Keratinocyte (primary cell): ENCODE measurements around the gene PMEPA1. TPM values are rescaled to one million over a fixed set of nuclear protein-coding genes. Genes with fewer than 3 reads are reported as not detected.

Experiments
- DNase-seq: peaks from one replicate; pipeline ENCODE4 v3.0.0-alpha.2; 2011; ENCODE audit warnings: low read depth, missing footprints, low spot score
- FAIRE-seq: peaks from 2 replicates; lab custom pipeline; 2011; peaks lifted over from hg19 to GRCh38; lab: Jason Lieb, UNC
- H2AFZ ChIP-seq: 2 replicates; pipeline ENCODE4 v1.6.0; 2012; ENCODE audit warnings: low read length, control low read depth, inconsistent platforms; ENCODE audit not compliant: control insufficient read depth
- H3K27ac ChIP-seq: 2 replicates; pipeline ENCODE4 v1.5.1; 2011; ENCODE audit warnings: low read length; ENCODE audit not compliant: control insufficient read depth, insufficient read depth
- H3K27me3 ChIP-seq: 3 replicates; pipeline ENCODE4 v1.6.0; 2011; ENCODE audit warnings: low read length; ENCODE audit not compliant: control insufficient read depth, insufficient read depth; ENCODE audit errors: extremely low read depth
- H3K36me3 ChIP-seq, 2 experiments: 2 replicates in 1 of 2; 3 replicates in 1 of 2; pipeline ENCODE4 v1.5.1; 2011; ENCODE audit warnings: low read length in 2 of 2, mild to moderate bottlenecking in 1 of 2; ENCODE audit not compliant: control insufficient read depth in 2 of 2, insufficient read depth in 2 of 2; ENCODE audit errors: extremely low read depth in 1 of 2
- H3K4me1 ChIP-seq: 3 replicates; pipeline ENCODE4 v1.5.1; 2011; ENCODE audit warnings: low read length; ENCODE audit not compliant: control insufficient read depth, insufficient read depth; ENCODE audit errors: extremely low read depth
- H3K4me2 ChIP-seq: 3 replicates; pipeline ENCODE4 v1.6.0; 2011; ENCODE audit warnings: low read depth, low read length; ENCODE audit not compliant: control insufficient read depth, insufficient read depth; ENCODE audit errors: extremely low read depth
- H3K4me3 ChIP-seq, 3 experiments: fragments of 200-600 bp in 1 of 3; sonication (generic) in 1 of 3; 2 replicates in 2 of 3; 3 replicates in 1 of 3; pipeline ENCODE4 v1.5.1; 2011 to 2016; ENCODE audit warnings: low read length in 3 of 3, mild to moderate bottlenecking in 3 of 3, control low read depth in 2 of 3, inconsistent platforms in 1 of 3, low read depth in 1 of 3, mixed read lengths in 1 of 3, mixed run types in 1 of 3, moderate library complexity in 1 of 3; ENCODE audit not compliant: control insufficient read depth in 2 of 3, insufficient read depth in 2 of 3; ENCODE audit errors: extremely low read depth in 1 of 3
- H3K79me2 ChIP-seq: 2 replicates; pipeline ENCODE4 v1.6.0; 2012; ENCODE audit warnings: low read length; ENCODE audit not compliant: control insufficient read depth, insufficient read depth
- H3K9ac ChIP-seq: 3 replicates; pipeline ENCODE4 v1.6.0; 2011; ENCODE audit warnings: low read length; ENCODE audit not compliant: control insufficient read depth, insufficient read depth; ENCODE audit errors: extremely low read depth
- H3K9me1 ChIP-seq: 3 replicates; pipeline ENCODE4 v1.6.0; 2011; ENCODE audit warnings: low read length; ENCODE audit not compliant: control insufficient read depth, insufficient read depth; ENCODE audit errors: extremely low read depth
- H3K9me3 ChIP-seq: 2 replicates; pipeline ENCODE4 v1.5.1; 2012; ENCODE audit warnings: low read depth, low read length; ENCODE audit not compliant: control insufficient read depth
- H4K20me1 ChIP-seq: 3 replicates; pipeline ENCODE4 v1.6.0; 2011; ENCODE audit warnings: low read length; ENCODE audit not compliant: control insufficient read depth, insufficient read depth; ENCODE audit errors: extremely low read depth
- CTCF ChIP-seq, 3 experiments: IDR thresholded peaks in 1 of 3; conservative IDR thresholded peaks in 1 of 3; optimal IDR thresholded peaks in 1 of 3; 2 replicates in 2 of 3; 3 replicates in 1 of 3; pipeline versions ENCODE3 to v1.5.1; 2011; ENCODE audit warnings: low read length in 3 of 3, mild to moderate bottlenecking in 3 of 3, moderate library complexity in 2 of 3, control low read depth in 1 of 3, inconsistent platforms in 1 of 3; ENCODE audit not compliant: insufficient read depth in 2 of 3; ENCODE audit errors: extremely low read depth in 1 of 3
- EZH2 ChIP-seq: IDR thresholded peaks from one replicate; pipeline ENCODE4 v1.6.1; 2012; ENCODE audit warnings: inconsistent platforms, mild to moderate bottlenecking, low read length, moderate library complexity
- dilution Hi-C: fragments of 300-500 bp; cut with MboI; formaldehyde crosslinking; loops from one replicate; pipeline ENCODE4 v1.7.0; 2020; ENCODE audit warnings: low sequenced_read_pairs; ENCODE audit not compliant: extremely low pct_ligation_motif_present
- polyA plus RNA-seq, 5 experiments: library from polyadenylated mRNA; depleted of rRNA in 3 of 5; stranded (reverse) in 3 of 5; stranded (forward) in 1 of 5; unstranded in 1 of 5; fragments of >200 nt; gene quantifications; 1 replicate in 1 of 5; 2 replicates in 3 of 5; 3 replicates in 1 of 5; pipeline versions ENCODE4 v1.2.1 to v1.2.3, GENCODE V29; 2011 to 2012; ENCODE audit warnings: missing spikeins in 2 of 5, low read depth in 1 of 5, low replicate concordance in 1 of 5

The PMEPA1 gene
- polyA plus RNA-seq, 1 donor (not counting 4 experiments of a cell fraction or from before 2014, with no cell fraction given) = 29.0 TPM

GRCh38 chr20:57655809-57656155 lies 54.0 kb downstream of the PMEPA1 start:
- Histone ChIP-seq H3K9me3 (no peaks in the 10 kb centered on the region), H2AFZ (no peak overlapping the region), H4K20me1 (peaks cover 40% of the 10 kb centered on the region), H3K36me3 (peaks cover 51 to 57% of the 10 kb centered on the region in 2 experiments), H3K79me2 (peaks cover 39% of the 10 kb centered on the region), H3K27me3 (no peaks in the 10 kb centered on the region), H3K4me2 (no peak overlapping the region), H3K4me3 (no peak overlapping the region), H3K4me1 (peaks cover 30% of the 10 kb centered on the region), H3K27ac (no peak overlapping the region), H3K9me1 (peaks cover 5% of the 10 kb centered on the region), H3K9ac (no peak overlapping the region)
- dilution Hi-C loops = no loop called here
- TF ChIP-seq CTCF (optimal IDR thresholded peaks at IDR 0.05 in 1 of 3, IDR thresholded peaks at IDR 0.05 in 1 of 3, conservative IDR thresholded peaks at IDR 0.05 in 1 of 3; ENCODE audit: extremely low read depth in 1 of 3, insufficient read depth in 2 of 3, low read length in 3 of 3) (no peak), EZH2 (no peak)
- no peak for FAIRE-seq
- no peak for DNase-seq

GRCh38 chr20:57654998-57655808 lies 54.6 kb downstream of the PMEPA1 start:
- H3K4me3 ChIP-seq = no peak overlapping the region
- H3K36me3 ChIP-seq = peaks cover 52 to 62% of the 10 kb centered on the region in 2 experiments
- dilution Hi-C loops = no loop called here
- peaks cover 34% of the 10 kb centered on the region for H4K20me1 ChIP-seq
- H3K27ac ChIP-seq = no peak overlapping the region
- H3K79me2 ChIP-seq = peaks cover 34% of the 10 kb centered on the region
- FAIRE-seq (no peak), DNase-seq (no peak)
- no peak overlapping the region for H3K4me2 ChIP-seq
- no peaks in the 10 kb centered on the region for H3K27me3 ChIP-seq
- H3K9ac ChIP-seq = no peak overlapping the region
- peaks cover 28% of the 10 kb centered on the region for H3K4me1 ChIP-seq
- peaks cover 4% of the 10 kb centered on the region for H3K9me1 ChIP-seq
- no peaks in the 10 kb centered on the region for H3K9me3 ChIP-seq
- no peak for TF ChIP-seq EZH2
- TF ChIP-seq CTCF (optimal IDR thresholded peaks at IDR 0.05 in 1 of 3, IDR thresholded peaks at IDR 0.05 in 1 of 3, conservative IDR thresholded peaks at IDR 0.05 in 1 of 3; ENCODE audit: extremely low read depth in 1 of 3, insufficient read depth in 2 of 3, low read length in 3 of 3) = no peak
- no peak overlapping the region for H2AFZ ChIP-seq
